Panc1 (cell line): ENCODE results near the gene TNFSF13. TPM values are rescaled to one million over a fixed set of nuclear protein-coding genes. Genes with fewer than 3 reads are reported as not detected.
"Not testable (repeated sequence)": the region's sequence is repeated elsewhere in the genome, so short reads cannot be mapped to it uniquely, and the experiment has no call there.

Experiments used
- ATAC-seq: fragments of 200-7000 bp; cut with Tn5 transposase; 2 replicates; pipeline ENCODE4 v1.9.1; 2020; ENCODE audit warnings: mild to moderate bottlenecking, moderate library complexity
- BruUV-seq: library from RNA; stranded (reverse); fragments of 400-500 nt; replicated peaks from 2 replicates; lab custom pipeline; 2021; lab: Mats Ljungman, UMichigan
- CTCF ChIA-PET: fragments of 300-600 bp; sonication (Branson Sonifier 250); formaldehyde crosslinking; loops from one replicate; lab custom pipeline; 2022; ENCODE audit warnings: antibody characterized with exemption; lab: Charles Lee
- POLR2A ChIA-PET: fragments of 300-600 bp; sonication (Branson Sonifier 250); formaldehyde crosslinking; loops from one replicate; lab custom pipeline; 2022; ENCODE audit warnings: antibody characterized with exemption; lab: Charles Lee
- DNase-seq: peaks from one replicate; pipeline ENCODE4 v3.0.0-alpha.2; 2010; ENCODE audit warnings: low read depth, low spot score
- H3K27ac ChIP-seq: 2 replicates; pipeline ENCODE4 v1.5.1; 2011; ENCODE audit warnings: mild to moderate bottlenecking, low read length, inconsistent platforms
- H3K27me3 ChIP-seq: fragments of 200-500 bp; sonication (Bioruptor generic); 2 replicates; pipeline ENCODE4 v1.6.0; 2014; ENCODE audit warnings: low read length, inconsistent platforms; ENCODE audit not compliant: control insufficient read depth, insufficient read depth
- H3K36me3 ChIP-seq: fragments of 200-500 bp; sonication (Bioruptor generic); 2 replicates; pipeline ENCODE4 v1.5.1; 2014; ENCODE audit warnings: inconsistent platforms, mild to moderate bottlenecking, low read length, moderate library complexity; ENCODE audit not compliant: control insufficient read depth, insufficient read depth
- H3K4me1 ChIP-seq: 2 replicates; pipeline ENCODE4 v1.5.1; 2011; ENCODE audit warnings: inconsistent platforms, mild to moderate bottlenecking, low read length, moderate library complexity; ENCODE audit not compliant: control insufficient read depth, insufficient read depth
- H3K4me3 ChIP-seq, 2 experiments: 2 replicates each; pipeline ENCODE4 v1.5.1; 2011 to 2012; ENCODE audit warnings: low read depth in 2 of 2, low read length in 2 of 2, mild to moderate bottlenecking in 2 of 2, inconsistent platforms in 1 of 2, moderate library complexity in 1 of 2
- H3K9me3 ChIP-seq: fragments of 200-500 bp; sonication (Bioruptor generic); 2 replicates; pipeline ENCODE4 v1.5.1; 2014; ENCODE audit warnings: low read depth, mild to moderate bottlenecking, inconsistent platforms, low read length, moderate library complexity; ENCODE audit not compliant: control insufficient read depth, insufficient read depth
- POLR2AphosphoS5 ChIP-seq: IDR thresholded peaks from 2 replicates; pipeline ENCODE4 v1.6.1; 2012; ENCODE audit warnings: mild to moderate bottlenecking, low read depth, low read length, moderate library complexity
- REST ChIP-seq, 2 experiments: IDR thresholded peaks; 2 replicates each; pipeline ENCODE4 v1.6.1; 2011 to 2012; ENCODE audit warnings: low read depth in 2 of 2, control low read depth in 1 of 2, low read length in 1 of 2, mild to moderate bottlenecking in 1 of 2, moderate library complexity in 1 of 2; ENCODE audit not compliant: insufficient read depth in 1 of 2
- SIN3A ChIP-seq: IDR thresholded peaks from 2 replicates; pipeline ENCODE4 v1.6.1; 2012; ENCODE audit warnings: low read depth, mild to moderate bottlenecking, low read length, moderate library complexity, borderline replicate concordance; ENCODE audit not compliant: insufficient read depth
- TCF7L2 ChIP-seq: IDR thresholded peaks from 2 replicates; pipeline ENCODE4 v1.6.1; 2011; ENCODE audit warnings: mild to moderate bottlenecking, low read depth, low read length, inconsistent platforms
- in situ Hi-C: cut with HindIII; loops from 2 replicates; pipeline ENCODE4 v1.10.0; 2016; ENCODE audit warnings: low sequenced_read_pairs, low pct_unique_long_range_greater_than_20kb
- intact Hi-C: fragments of 100-400 bp; cut with micrococcal nuclease; formaldehyde crosslinking; loops from one replicate; pipeline ENCODE4 v1.10.0; 2022; ENCODE audit not compliant: unreplicated experiment
- total RNA-seq: library from RNA; stranded (reverse); gene quantifications from one replicate; pipeline ENCODE4 v1.2.1, GENCODE V29; 2021; ENCODE audit not compliant: unreplicated experiment
- TF ChIP-seq, protein P1 (sequence below): fragments of 450-650 bp; IDR thresholded peaks from 2 replicates; pipeline ENCODE4 v1.5.1; 2017; ENCODE audit warnings: mild to moderate bottlenecking

TNFSF13 gene
- total RNA-seq, 1 experiment from 2014 or later, result 2.3 TPM

DNA sequence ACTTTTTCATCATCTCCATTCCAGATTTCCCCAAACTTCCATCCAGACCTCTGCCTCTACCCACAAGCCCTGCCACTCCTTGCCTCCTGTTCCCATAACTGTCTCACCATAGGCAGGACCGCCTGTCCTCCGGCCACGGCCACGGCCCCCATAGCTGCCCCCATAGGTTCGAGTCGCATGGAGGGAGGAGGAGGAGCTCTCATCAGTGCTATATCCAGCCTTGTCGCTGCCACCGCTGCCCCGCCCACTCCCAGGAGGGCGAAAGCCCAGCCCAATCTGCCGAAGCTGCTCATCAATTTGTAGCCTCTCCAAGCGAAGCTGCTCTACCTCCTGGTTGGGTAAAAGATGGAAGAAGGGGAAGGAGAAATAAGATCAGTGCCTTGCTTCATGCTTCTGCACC lies 34.7 kb downstream of the TNFSF13 start:
- no TSS peak for BruUV-seq
- ATAC-seq, result no peak
- CTCF ChIA-PET, result no interaction called here
- intact Hi-C loops (no loop called here), in situ Hi-C loops (no loop called here)
- H3K27ac ChIP-seq, result no peak overlapping the region
- no peak for DNase-seq
- POLR2A ChIA-PET, result no interaction called here
- H3K36me3 ChIP-seq, result peaks cover 15% of the 10 kb centered on the region
- H3K4me1 ChIP-seq, result peaks cover 13% of the 10 kb centered on the region
- no peak overlapping the region for H3K4me3 ChIP-seq
- no peaks in the 10 kb centered on the region for H3K9me3 ChIP-seq
- H3K27me3 ChIP-seq, result no peaks in the 10 kb centered on the region
- no peak for TF ChIP-seq REST (IDR thresholded peaks at IDR 0.05; ENCODE audit: insufficient read depth in 1 of 2, low read depth in 2 of 2, low read length in 1 of 2)
- no peak for TF ChIP-seq SIN3A
- TF ChIP-seq TCF7L2, result no peak
- no peak for TF ChIP-seq POLR2AphosphoS5
- TF ChIP-seq, protein P1, sequence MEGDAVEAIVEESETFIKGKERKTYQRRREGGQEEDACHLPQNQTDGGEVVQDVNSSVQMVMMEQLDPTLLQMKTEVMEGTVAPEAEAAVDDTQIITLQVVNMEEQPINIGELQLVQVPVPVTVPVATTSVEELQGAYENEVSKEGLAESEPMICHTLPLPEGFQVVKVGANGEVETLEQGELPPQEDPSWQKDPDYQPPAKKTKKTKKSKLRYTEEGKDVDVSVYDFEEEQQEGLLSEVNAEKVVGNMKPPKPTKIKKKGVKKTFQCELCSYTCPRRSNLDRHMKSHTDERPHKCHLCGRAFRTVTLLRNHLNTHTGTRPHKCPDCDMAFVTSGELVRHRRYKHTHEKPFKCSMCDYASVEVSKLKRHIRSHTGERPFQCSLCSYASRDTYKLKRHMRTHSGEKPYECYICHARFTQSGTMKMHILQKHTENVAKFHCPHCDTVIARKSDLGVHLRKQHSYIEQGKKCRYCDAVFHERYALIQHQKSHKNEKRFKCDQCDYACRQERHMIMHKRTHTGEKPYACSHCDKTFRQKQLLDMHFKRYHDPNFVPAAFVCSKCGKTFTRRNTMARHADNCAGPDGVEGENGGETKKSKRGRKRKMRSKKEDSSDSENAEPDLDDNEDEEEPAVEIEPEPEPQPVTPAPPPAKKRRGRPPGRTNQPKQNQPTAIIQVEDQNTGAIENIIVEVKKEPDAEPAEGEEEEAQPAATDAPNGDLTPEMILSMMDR, result no peak

DNA sequence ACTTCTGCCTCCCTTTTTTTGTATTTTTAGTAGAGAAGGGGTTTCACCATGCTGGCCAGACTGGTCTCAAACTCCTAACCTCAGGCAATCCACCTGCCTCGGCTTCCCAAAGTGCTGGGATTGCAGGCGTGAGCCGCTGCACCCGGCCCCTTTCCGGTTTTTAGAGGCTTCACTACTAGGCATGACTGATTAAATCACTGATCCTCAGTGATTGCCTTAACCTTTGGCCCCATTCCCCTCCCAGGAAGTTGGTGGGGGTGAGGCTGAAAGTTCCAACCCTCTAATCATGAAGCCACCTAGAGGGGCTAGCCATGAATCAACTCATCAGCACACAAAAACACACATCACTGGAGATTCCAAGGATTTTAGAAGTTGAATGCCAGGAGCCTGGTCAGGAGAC lies 39.0 kb downstream of the TNFSF13 start:
- ATAC-seq, CTCF ChIA-PET, H3K27me3 ChIP-seq, H3K4me3 ChIP-seq, POLR2A ChIA-PET, BruUV-seq, H3K9me3 ChIP-seq, H3K4me1 ChIP-seq, DNase-seq, in situ Hi-C loops, intact Hi-C loops, H3K27ac ChIP-seq: not testable (repeated sequence)
- peaks cover 10% of the 10 kb centered on the region for H3K36me3 ChIP-seq

DNA sequence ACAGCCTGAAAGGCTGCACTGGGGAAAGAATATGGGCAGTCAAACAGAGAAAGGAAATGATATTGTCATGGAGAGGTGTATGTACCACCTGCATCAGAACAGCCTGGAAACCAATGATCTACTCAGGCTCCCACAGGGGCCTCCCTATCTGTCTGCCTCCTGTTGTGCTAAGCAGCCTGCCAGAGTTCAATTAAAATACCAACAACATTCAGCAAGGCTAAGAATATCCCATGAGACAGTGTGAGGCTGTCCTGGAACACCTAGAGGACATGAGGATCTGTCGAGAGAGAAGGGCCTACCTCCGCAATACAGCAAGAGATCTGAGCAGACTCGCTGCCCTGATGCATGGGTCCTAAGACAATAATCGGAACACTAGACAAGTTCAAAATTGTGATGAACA lies 47.7 kb downstream of the TNFSF13 start:
- no TSS peak for BruUV-seq
- CTCF ChIA-PET, result no interaction called here
- TF ChIP-seq SIN3A (no peak), REST (IDR thresholded peaks at IDR 0.05; ENCODE audit: insufficient read depth in 1 of 2, low read depth in 2 of 2, low read length in 1 of 2) (no peak), TCF7L2 (no peak), POLR2AphosphoS5 (no peak)
- TF ChIP-seq, protein P1, result no peak

More for the DNA sequence above, 47.7 kb downstream of the TNFSF13 start:
- Histone ChIP-seq H3K27me3 (no peaks in the 10 kb centered on the region), H3K27ac (no peak overlapping the region), H3K9me3 (no peaks in the 10 kb centered on the region), H3K36me3 (peaks cover 4% of the 10 kb centered on the region), H3K4me1 (no peaks in the 10 kb centered on the region), H3K4me3 (no peak overlapping the region)
- DNase-seq (no peak), ATAC-seq (no peak)
- in situ Hi-C loops (no loop called here), intact Hi-C loops (no loop called here)
- POLR2A ChIA-PET, result no interaction called here
